Measurements from ENCODE around the gene PLXNA2.

Gene PLXNA2

DNA sequence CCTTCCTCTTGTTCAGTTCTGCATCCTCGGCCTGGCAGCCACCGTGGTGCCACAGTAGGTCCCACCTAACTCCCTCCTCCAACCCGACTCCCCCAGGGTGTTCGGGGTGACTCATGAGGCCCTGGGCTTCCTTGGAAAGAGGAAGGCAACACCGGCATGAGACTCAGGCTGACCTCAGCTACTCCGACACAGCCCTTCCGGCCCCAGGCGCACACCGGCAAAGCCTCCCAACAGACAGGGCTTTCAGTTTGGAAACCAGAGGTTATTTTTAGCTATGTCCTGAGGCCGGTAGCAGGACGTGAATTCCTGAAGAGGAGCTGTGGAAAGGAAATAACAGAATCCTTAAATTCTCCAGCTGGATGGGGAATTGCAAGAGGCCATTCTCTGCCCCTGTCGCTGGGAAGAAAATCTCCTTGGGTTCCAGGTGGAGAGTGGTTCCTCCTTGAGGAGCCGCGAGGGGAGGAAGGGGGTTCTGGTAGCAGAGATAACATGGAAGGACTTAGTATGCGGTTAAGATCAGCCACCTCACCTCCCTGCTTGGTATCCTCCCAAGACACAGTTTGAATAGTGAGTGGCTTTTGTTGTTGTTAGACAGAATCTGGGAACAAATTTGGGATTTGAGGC, 24.4 kb downstream of the PLXNA2 start:
- no peak for DNase-seq

DNA sequence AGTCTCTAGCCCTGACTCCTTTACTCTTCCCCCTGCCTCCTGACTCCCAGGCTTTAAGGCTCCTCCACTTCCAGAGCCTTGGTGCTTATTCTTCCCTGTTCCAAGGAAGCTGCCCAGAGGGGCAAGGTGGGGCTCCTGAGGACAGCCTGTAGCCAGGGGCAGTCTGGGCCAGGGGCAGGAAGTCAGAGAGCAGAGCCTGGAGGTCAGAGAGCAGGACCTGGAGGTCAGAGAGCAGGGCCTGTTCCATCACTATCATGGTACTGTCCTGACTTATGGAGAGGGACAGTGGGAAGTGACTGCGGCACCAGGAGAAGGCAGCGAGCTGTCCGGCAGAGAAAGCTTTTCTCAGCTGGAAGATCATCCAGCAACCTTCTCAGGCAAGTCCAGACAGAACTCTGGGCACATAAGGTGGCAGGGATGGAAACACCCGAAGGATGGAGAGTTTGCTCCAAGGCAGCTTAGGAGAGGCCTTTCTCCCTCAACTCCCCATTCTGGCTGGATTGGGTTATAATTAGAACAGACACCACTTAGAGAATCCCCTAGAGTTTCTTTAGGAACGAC, 25.0 kb downstream of the PLXNA2 start:
- no peak for DNase-seq

DNA sequence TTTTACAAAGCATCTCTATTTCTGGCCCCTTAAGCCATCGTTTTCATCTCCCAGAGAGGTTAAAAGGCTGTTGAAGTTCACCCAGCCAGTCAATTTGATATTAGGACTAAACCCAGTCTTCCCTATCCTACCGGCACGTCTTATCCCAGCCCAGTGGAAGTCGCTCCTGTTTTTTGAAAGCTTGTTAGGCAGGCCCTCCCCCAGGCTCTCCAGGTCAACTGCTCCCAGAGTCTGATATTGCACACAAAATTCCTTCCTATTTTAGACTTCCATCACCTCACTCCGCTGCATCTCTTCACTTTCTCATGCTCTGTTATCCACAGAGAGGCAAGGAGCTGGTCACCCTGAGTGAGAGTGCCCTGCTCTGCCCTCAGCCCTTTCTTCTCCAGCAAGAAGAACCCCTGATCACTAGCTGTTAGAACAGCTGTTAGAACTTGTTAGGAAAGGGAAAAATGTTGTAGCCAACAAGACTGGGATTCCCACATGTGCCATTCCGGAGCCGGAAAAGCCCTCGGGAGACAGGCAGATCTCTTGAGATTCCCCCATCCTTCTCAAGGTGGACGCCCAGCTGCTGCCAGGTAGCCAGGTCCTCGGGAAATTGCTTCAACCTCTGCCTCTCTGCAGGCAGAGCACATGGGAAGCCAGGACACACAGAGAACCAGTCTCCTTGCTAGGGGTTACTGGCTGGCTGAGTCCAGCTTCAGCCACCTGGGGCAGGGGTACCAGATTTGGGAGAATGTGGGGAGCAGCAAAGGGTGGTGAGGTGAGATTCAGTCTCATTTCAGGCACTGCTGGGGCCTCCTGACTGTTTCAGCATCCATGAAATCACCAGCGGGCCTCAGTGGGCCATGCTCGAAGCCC, 25.7 kb downstream of the PLXNA2 start:
- DNase-seq: no peak

DNA sequence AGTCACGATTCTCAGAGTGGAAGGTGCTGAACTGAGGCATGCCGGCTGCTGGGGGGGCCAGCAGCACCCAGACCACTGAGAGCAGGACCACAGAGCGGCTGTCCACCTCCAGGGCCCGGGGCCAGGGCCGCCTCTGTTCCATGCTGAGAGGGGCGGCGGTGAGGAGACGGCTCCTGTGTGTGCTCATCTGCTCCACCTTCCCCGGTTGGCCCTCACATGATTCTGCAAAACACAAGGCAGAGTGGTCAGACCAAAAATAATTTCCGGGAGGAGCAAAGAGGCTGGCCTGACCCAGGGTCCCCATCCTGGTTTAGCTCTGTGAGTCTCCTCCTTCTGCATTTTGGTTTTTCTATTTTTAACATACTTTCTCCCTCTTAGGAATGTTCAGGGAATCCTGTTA, 26.4 kb downstream of the PLXNA2 start:
- DNase-seq: no peak

DNA sequence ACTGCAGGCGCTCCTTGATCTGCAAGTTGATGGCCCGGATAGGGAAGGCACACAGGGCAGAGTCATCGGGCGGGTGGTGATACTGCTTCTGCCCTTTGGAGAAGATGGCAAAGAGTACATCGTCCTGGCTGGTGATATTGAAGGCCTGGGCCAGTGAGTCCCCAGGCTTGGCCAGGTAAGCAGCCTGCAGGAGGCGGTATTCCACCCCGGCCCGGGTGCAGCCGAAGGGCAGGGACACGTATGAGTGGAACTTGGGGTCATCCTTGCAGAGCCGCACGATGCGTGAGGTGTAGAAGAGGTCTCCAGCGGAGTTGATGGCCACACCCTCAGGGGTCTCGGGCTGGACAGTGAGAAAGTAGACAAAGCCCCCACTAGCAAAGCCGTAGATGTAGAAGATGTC, 27.4 kb downstream of the PLXNA2 start:
- DNase-seq: no peak

DNA sequence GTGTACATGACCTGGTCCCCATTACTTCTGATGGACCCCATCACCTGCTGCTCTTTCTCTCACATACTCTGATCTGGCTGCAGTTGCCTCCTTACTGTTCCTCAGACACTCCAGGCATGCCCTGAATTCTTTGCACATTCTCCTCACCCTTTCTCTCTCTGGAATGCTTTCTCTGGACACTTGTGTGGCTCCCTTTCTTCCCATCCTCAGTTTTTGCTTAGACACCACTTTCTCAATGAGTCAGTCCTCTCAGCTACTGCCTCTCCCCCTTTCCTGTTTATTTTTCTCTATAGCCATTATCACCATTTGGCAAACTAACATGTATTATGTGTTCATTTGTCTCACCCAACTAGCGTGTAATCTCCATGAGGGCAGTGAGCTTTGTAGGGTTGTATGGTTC, 28.1 kb downstream of the PLXNA2 start:
- no peak for DNase-seq

DNA sequence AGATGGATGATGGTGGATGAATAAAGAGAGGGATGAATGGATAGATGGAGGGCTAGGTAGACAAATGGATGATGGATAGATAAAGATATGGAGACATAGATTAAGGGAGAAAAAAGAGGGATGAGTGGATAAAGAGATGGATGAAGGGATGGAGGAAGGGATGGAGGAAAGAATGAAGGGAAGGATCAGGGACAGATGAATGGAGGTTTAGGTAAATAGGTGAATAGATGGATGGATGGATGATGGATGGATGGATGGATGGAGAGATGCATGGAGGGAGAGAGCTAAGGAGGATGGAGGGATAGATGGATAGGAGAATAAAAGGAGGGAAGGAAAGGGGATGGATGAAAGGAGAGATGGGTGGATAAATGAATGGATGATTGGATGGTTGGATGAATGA, 28.8 kb downstream of the PLXNA2 start:
- DNase-seq: no peak

DNA sequence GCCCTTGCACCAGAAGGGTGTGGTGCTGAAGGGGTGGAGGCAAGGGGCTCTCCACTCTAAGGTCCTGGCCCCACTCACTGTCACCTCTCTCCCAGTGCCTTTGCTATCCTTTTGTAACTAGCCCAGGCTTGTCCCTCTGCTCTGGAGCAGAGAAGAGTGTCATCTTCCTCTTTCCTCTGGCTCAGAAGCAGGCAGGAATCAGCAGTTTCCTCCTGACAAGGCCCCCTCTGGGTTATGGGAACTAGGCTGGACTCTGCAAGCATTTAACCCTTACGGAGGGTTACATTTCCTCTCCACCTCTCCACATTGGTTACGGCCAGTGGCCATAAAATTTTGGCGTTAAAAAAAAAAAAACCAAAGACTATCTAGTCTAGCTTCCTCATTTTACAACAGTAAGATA, 30.4 kb downstream of the PLXNA2 start:
- no peak for DNase-seq

DNA sequence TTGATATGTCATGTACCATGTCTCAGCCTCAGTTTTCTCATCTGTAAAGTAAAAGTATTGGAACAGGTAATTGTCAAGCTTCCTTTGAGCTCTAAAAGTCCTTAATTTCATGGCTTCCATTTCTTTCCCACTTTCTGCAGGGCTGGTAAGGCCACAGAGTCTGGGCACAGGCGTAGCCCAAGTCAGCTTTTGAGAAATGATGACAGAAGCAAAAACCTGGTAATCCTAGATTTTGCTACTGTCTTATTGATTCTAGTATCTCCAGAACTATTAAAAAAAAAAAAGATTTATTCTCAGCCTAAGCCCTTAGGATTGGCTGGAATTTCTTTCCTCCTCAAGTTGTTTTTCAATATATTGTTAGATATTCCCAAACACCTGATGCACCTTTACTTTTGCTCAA, 31.3 kb downstream of the PLXNA2 start:
- no peak for DNase-seq

DNA sequence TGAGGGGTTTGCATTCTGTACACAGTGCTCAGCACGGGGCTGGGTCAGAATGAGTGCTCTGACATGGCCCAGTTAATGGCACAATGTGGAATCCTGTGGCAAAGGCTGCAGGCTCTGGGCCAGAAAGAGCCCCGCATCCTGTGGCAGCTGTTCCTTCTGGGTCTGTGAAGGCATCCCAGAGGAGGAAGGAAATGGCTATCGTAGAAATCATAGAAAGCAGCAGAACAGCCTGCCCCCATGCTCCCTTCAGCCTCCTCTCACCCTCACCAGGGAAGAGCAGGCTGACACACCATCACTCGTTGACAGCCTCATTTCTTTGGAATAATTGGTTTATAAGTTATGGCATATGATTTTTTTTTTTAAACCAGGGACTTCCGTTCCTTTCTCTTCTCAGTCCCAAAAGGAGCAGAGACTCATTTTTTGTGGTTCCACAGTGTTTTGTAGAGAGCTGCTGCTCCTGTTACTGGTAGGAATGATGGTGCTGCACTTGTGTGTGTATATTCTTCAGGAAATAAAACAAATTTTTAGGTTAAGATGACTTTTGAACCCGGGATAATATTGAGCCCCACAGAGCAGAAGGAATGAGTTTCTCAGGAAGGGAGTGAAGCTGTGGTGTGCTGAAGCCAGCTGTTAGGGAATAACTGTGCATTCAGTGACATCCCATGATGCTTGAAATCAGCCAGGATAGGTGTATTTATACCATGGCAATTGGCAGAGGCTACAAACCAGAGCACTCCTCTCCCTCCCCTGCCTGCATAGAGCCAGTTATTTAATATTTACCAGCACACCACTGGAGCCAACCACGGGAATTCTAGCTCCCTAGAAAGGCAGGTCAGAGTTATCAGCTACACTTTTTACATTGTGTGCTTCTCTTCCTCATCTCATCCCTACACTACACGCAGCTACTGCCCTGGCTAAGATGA, 32.0 kb downstream of the PLXNA2 start:
- DNase-seq: no peak

DNA sequence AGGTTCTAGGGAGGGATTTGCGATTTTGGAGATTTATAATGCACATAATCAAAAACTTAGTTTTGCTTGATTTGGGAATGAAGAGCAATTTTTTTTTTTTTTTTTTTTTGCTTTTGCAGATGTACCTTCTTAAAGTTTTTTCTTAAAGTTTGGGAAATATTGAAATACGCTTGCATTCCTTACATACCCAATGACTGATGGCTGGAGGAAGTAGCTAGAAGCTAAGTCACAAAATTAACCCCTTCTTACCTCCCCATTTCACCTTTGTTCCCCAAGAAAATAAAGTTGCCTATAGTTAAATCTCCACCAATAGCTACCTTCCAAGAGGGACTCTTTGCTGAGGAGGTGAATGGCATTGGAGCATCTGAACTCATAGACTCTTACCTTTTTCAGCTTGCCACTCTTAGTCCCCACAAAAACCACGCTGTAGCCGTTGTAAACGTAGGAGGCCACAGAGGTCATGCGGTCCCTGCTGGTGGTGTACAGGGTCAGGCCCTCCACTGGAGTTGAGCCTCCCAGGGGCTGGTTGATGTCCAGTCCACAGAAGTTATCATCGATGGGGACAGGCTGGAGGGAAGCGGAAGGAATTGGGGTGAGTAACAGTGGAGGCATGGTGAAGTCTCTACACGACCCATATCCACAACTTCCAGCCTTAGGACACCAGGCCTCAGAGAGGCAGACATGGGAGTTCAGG, 34.1 kb downstream of the PLXNA2 start:
- no peak for DNase-seq

DNA sequence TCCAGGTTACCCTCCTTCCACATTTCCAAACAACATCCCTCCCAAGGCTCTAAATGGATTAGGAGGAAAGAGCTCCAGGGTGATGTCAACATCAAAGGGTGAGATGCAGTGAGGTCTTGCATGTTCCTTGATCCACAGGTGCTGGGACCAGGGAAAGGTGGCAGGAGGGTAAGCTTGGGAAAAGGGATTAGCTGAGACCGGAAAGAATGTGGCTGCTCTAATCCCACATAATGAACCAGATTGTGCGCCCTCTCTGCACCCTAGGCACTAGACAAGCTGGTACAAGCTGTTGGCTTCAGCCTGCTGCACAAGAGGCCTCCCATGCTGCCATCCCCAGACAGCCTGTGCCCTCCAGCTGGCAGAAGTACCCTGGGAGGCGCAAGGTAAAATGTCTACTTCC, 34.9 kb downstream of the PLXNA2 start:
- no peak for DNase-seq

DNA sequence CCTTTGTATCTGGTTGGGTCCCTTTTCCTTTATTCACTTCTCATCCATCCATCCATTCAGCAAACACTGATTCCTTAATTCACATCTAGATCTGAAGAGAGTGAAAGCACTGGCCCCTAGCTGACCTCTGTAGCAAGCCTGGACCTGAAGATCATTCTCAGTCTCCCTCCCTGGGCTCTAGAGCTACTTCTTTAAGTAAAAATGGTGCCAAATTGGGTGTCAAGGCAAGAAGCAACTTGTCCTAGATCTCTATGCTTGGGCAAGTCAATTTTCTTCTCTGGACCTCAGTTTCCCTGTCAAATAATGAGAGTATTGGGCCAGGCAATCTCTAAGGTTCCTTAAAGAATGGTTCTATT, 36.1 kb downstream of the PLXNA2 start:
- no peak for DNase-seq

DNA sequence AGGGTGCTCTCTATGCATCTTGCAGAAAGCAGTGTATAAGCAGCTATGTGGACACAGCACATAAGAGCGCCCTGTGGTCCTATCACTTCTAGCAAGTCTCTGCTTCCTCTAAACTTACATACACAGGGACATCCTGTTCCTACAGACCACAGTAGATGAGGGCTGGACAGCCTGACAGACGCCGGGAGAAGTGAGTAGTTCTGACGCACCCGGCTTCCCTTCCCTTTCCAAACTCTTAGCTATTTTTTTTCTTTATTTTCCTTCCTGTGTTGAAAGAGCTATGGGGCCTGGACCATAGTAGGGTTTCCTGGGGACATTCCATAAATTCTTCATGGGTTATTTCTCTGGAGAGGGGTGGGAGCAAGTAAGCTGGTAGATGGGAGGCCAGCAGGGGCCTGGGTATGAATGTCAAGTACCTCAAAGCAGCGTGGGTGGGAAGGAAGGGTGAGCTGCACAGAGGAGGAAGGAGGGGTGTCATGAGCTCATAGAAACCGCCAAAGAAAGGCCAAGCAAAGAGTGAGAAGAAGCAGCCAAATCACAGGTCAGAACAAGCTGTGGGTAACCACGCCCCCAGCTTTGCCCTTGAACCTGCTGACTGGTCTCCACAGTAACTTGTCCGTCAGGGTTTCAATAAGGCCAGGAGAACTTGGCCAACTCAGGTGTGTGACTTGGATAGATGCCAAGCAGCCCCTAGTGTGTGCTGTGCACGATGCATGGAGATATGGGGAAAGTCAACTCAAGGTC, 36.6 kb downstream of the PLXNA2 start:
- no peak for DNase-seq

DNA sequence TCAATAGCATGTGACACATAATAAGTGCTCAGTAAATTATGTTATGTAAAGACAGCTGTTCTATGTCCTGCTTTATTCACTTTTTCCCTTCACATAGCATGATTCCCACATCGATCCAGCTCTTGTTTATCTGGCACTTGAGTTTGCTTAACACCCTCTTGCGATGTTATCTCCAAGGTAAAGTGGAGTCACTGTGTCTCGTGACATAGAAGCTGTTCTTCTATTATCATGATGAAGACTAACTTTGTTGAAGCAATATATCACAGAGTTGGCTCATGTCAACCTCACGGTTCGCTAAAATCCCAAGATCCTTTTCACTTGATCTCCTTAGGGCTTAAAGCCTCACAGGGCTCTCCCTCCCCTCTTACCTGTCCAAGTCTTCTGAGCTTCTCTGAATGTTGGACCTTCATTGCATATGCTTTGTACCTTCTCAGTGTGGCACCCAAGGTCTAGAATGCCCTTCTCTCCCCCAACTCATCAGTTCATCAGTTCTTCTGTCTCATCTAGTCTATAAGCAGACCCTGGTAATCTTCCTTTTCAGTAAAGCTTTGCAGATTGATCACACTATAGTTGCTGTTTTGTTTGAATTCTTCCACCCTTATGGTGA, 38.0 kb downstream of the PLXNA2 start:
- no peak for DNase-seq

DNA sequence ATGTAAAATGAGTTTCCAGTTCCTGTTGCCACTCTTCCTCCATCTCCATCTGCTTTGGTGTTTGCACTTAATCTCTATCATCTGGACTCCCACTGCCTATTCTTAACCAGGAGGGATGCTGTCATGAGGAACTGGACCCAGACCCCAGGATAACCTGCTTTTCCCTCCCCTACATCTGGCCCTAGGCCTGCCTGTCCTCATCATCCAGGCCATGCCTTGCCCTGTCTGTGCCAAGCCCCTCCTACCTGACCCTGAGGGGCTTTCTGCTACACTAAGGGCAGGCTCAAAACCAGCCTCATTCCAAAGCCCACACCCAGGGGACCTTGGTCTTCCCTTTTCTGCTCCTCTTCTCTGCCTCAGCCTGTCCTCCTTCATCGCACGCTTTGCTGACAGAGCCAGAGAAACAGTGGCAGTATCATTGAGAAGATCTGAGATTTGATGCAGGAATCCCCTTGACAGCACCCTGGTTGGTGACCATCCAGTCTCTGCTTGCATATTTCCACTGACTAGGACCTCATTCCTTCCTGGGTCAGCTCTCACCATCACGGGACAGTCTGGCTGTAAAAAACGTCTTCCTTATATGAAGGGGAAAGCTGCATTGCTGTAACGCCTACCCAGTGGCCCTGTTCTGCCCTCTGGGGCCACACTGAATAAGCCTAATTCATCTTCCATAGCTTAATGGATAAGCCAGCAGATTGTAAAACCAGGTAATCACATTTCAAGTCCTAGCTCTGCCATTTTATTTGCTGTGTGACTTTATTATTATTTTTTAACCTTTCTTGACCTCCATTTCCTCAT, 38.8 kb downstream of the PLXNA2 start:
- no peak for DNase-seq

DNA sequence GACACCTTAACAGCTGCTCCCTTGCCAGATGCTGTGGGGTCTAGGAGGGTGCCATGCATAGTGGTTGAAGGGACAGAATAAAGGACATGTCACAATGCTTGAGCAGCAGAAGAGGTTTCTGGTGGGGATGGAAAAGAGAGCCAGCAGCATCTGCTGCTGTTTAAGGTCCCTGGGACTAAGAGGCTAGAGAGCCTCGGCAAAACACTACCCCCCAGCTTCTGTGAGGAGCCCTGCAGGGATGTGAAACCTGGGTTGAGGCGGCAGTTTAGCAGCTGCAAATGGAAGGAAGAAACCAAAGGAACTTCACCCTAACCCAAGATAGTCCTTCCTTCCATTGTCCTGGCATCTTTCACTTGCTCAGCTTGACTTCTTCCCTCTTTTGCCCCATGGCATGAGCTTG, 39.4 kb downstream of the PLXNA2 start:
- DNase-seq: no peak

DNA sequence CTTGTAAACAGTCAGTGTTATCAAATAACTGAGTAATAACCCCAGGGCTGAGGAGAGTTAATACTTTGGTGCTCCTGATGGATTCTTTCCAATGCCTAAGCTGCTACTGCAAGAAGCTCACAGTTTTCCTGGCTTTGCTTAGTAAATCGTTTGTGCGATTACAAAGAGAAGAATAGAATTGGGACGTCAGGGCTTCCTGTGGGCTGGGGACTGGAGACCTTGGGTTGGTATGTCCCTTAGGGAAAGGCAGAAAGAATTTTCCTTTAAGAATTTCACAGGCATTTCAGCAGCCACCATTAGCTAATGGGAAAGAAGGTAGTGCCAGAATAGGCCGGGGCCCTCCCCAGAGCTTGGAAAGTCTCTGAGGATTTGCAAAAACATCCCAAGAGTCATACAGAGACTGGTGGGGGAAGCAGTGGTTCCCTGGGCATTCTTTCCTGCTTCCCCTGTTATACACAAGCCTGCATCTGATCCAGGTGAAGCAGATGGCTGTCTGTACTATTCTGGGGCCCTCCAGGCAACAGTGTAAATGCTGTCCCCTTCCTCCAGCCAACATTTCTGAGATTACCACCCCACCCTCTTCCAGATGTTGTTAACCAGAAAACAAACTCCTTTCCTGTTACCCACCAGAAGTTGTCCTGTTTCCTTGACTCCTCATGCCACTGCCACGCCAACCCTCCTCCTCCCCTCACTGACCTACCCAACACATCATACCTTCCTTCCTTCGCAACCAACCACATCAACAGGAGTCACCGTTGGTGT, 40.2 kb downstream of the PLXNA2 start:
- no peak for DNase-seq

DNA sequence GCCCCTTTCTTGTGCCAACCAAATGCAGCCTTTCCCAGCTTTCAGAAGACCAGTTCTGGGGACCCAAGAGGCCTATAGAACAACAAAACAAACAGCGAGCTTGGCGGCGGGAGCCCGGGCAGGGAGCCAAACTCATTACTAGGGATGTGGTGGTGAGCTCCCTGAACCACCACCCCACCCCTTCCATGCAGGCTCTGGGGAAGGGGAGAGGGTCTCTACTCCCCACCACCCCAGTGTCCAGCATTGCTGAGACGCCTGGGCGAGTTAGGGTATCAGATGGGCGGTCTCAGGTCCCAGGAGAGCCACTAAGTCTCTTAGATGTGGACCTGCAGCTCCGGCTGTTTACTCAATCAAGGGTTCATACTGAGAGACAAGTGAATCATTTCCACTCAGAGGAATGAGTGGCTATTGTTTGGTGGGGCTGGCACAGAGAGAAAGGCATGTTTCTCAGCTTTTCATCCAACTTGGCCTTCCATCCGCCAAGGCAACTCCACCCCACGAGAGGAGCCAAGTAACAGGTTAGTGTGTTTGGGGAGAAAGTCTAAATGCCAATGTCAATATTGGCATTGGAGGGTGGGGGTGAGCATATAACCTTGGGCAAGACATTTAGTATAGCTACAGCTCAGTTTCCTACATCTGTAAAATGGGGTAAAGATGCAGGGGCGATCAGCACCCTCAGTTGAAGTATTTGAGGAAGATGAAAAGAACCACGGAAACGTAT, 40.9 kb downstream of the PLXNA2 start:
- no peak for DNase-seq
